GM21390 (cell line): ENCODE data around the gene PROX2.
A peak's percentile ranks its signal among the peaks of the same experiment; 100 is the strongest.

ENCODE experiments used
- ATAC-seq: cut with Tn5 transposase; IDR thresholded peaks from one replicate; pipeline ENCODE4 v1.9.1; 2021; ENCODE audit not compliant: unreplicated experiment

The PROX2 gene

GRCh38 chr14:74875941-74876913, at the start of gene PROX2:
Gene PROX2, minus strand, starts transcription at chr14:74876145. Its CDS starts 12,311 bp downstream, at chr14:74863834.
- ATAC-seq: no peak

GRCh38 chr14:74924061-74924460, 48.1 kb upstream of the PROX2 start:
- no peak for ATAC-seq

- ATAC-seq: peak; percentile 85
Measured at GRCh38 chr14:74922752-74923401, 46.9 kb upstream of the PROX2 start, which contains the start of gene RPS6KL1. Gene RPS6KL1, minus strand, starts transcription at chr14:74923260. Its CDS starts 1,719 bp downstream, at chr14:74921541.

- ATAC-seq: no peak
Measured at GRCh38 chr14:74921987-74922751, 46.2 kb upstream of the PROX2 start.

- ATAC-seq: no peak
Measured at GRCh38 chr14:74921053-74921620, 45.2 kb upstream of the PROX2 start.

- ATAC-seq: no peak
Measured at GRCh38 chr14:74920281-74920680, 44.3 kb upstream of the PROX2 start.

GRCh38 chr14:74919421-74920165, 43.6 kb upstream of the PROX2 start:
- ATAC-seq: no peak

GRCh38 chr14:74918380-74918779, 42.4 kb upstream of the PROX2 start:
- ATAC-seq: no peak

GRCh38 chr14:74917646-74918081, 41.7 kb upstream of the PROX2 start:
- no peak for ATAC-seq

- ATAC-seq: no peak
Measured at GRCh38 chr14:74917178-74917543, 41.2 kb upstream of the PROX2 start.

- no peak for ATAC-seq
Measured at GRCh38 chr14:74915826-74916225, 39.9 kb upstream of the PROX2 start.

- no peak for ATAC-seq
Measured at GRCh38 chr14:74915426-74915825, 39.5 kb upstream of the PROX2 start.

- no peak for ATAC-seq
Measured at GRCh38 chr14:74913986-74914573, 38.1 kb upstream of the PROX2 start.

GRCh38 chr14:74913393-74913910, 37.5 kb upstream of the PROX2 start:
- ATAC-seq: no peak

- no peak for ATAC-seq
Measured at GRCh38 chr14:74912801-74913200, 36.9 kb upstream of the PROX2 start.

- ATAC-seq: no peak
Measured at GRCh38 chr14:74912111-74912510, 36.2 kb upstream of the PROX2 start.

- no peak for ATAC-seq
Measured at GRCh38 chr14:74911704-74912103, 35.8 kb upstream of the PROX2 start.

GRCh38 chr14:74911221-74911620, 35.3 kb upstream of the PROX2 start:
- ATAC-seq: no peak

- no peak for ATAC-seq
Measured at GRCh38 chr14:74910556-74910955, 34.6 kb upstream of the PROX2 start.

GRCh38 chr14:74909911-74910310, 34.0 kb upstream of the PROX2 start:
- no peak for ATAC-seq
